H9 (cell line): Measurements from ENCODE around the gene PLD5. TPM values are rescaled to one million over a fixed set of nuclear protein-coding genes. Genes with fewer than 3 reads are reported as not detected.

ENCODE experiments used
- DNase-seq: peaks from one replicate; pipeline ENCODE4 v3.0.0-alpha.2; 2017
- H2AFZ ChIP-seq: one replicate; pipeline ENCODE4 v1.6.1; 2013; ENCODE audit warnings: mild to moderate bottlenecking, low read length, control low read depth, moderate library complexity
- H2AK5ac ChIP-seq: 2 replicates; pipeline ENCODE4 v1.6.1; 2013; ENCODE audit warnings: low read length, control low read depth, mixed read lengths; ENCODE audit not compliant: insufficient read length
- H2BK120ac ChIP-seq: one replicate; pipeline ENCODE4 v1.6.1; 2013; ENCODE audit warnings: low read depth, mild to moderate bottlenecking, low read length, control low read depth, inconsistent platforms; ENCODE audit not compliant: poor library complexity, severe bottlenecking
- H2BK12ac ChIP-seq: 2 replicates; pipeline ENCODE4 v1.6.1; 2013; ENCODE audit warnings: low read length, control low read depth, mixed read lengths, low read depth; ENCODE audit not compliant: insufficient read length
- H2BK15ac ChIP-seq: 2 replicates; pipeline ENCODE4 v1.6.1; 2013; ENCODE audit warnings: low read depth, low read length, control low read depth
- H2BK20ac ChIP-seq: one replicate; pipeline ENCODE4 v1.6.1; 2013; ENCODE audit warnings: low read depth, mild to moderate bottlenecking, low read length, control low read depth, inconsistent platforms; ENCODE audit not compliant: poor library complexity, severe bottlenecking
- H2BK5ac ChIP-seq: 2 replicates; pipeline ENCODE4 v1.6.1; 2013; ENCODE audit warnings: low read length, control low read depth, mixed read lengths; ENCODE audit not compliant: insufficient read length
- H3K14ac ChIP-seq: 2 replicates; pipeline ENCODE4 v1.6.1; 2013; ENCODE audit warnings: low read length, control low read depth; ENCODE audit not compliant: insufficient read depth
- H3K18ac ChIP-seq: 2 replicates; pipeline ENCODE4 v1.6.1; 2013; ENCODE audit warnings: low read depth, mild to moderate bottlenecking, mixed read lengths, low read length, control low read depth; ENCODE audit not compliant: insufficient read length
- H3K23ac ChIP-seq: 2 replicates; pipeline ENCODE4 v1.6.1; 2013; ENCODE audit warnings: low read length, control low read depth, mixed read lengths, low read depth; ENCODE audit not compliant: insufficient read length
- H3K23me2 ChIP-seq: 2 replicates; pipeline ENCODE4 v1.6.1; 2013; ENCODE audit warnings: low read depth, mild to moderate bottlenecking, mixed read lengths, low read length, control low read depth; ENCODE audit not compliant: insufficient read length, poor library complexity, severe bottlenecking
- H3K27ac ChIP-seq: 2 replicates; pipeline ENCODE4 v1.5.1; 2013; ENCODE audit warnings: low read length, control low read depth, mixed read lengths, low read depth; ENCODE audit not compliant: insufficient read length
- H3K27me3 ChIP-seq: 2 replicates; pipeline ENCODE4 v1.6.1; 2013; ENCODE audit warnings: low read length, control low read depth, inconsistent platforms; ENCODE audit not compliant: insufficient read depth
- H3K4ac ChIP-seq: 2 replicates; pipeline ENCODE4 v1.6.1; 2013; ENCODE audit warnings: low read depth, mild to moderate bottlenecking, control low read depth, inconsistent platforms, low read length, moderate library complexity
- H3K4me1 ChIP-seq: 2 replicates; pipeline ENCODE4 v1.6.1; 2013; ENCODE audit warnings: low read length, control low read depth, inconsistent platforms; ENCODE audit not compliant: insufficient read depth
- H3K4me2 ChIP-seq: 2 replicates; pipeline ENCODE4 v1.6.1; 2013; ENCODE audit warnings: low read length, control low read depth, mixed read lengths; ENCODE audit not compliant: insufficient read length, insufficient read depth
- H3K56ac ChIP-seq: 2 replicates; pipeline ENCODE4 v1.6.1; 2013; ENCODE audit warnings: low read depth, mild to moderate bottlenecking, mixed read lengths, low read length, control low read depth; ENCODE audit not compliant: insufficient read length
- H3K79me1 ChIP-seq: 2 replicates; pipeline ENCODE4 v1.6.1; 2013; ENCODE audit warnings: low read depth, mild to moderate bottlenecking, moderate library complexity, low read length, control low read depth, inconsistent platforms; ENCODE audit not compliant: insufficient read depth, poor library complexity, severe bottlenecking
- H3K79me2 ChIP-seq: 2 replicates; pipeline ENCODE4 v1.6.1; 2013; ENCODE audit warnings: low read length, control low read depth, inconsistent platforms; ENCODE audit not compliant: insufficient read depth
- H3K9ac ChIP-seq: 2 replicates; pipeline ENCODE4 v1.6.1; 2013; ENCODE audit warnings: low read length, control low read depth, mixed read lengths; ENCODE audit not compliant: insufficient read length; ENCODE audit errors: extremely low read depth
- H3K9me3 ChIP-seq: one replicate; pipeline ENCODE4 v1.6.1; 2013; ENCODE audit warnings: low read depth, low read length, inconsistent platforms; ENCODE audit not compliant: control insufficient read depth
- H3T11ph ChIP-seq: one replicate; pipeline ENCODE4 v1.6.1; 2013; ENCODE audit warnings: mild to moderate bottlenecking, low read length, control low read depth, inconsistent platforms
- H4K20me1 ChIP-seq: one replicate; pipeline ENCODE4 v1.6.1; 2013; ENCODE audit not compliant: control insufficient read depth, insufficient read length, insufficient read depth
- H4K5ac ChIP-seq: 2 replicates; pipeline ENCODE4 v1.6.1; 2013; ENCODE audit warnings: low read depth, mild to moderate bottlenecking, mixed read lengths, low read length, control low read depth; ENCODE audit not compliant: insufficient read length
- H4K8ac ChIP-seq: replicated peaks from 2 replicates; pipeline ENCODE4 v1.6.1; 2013; ENCODE audit warnings: low read length, control low read depth, mixed read lengths, low read depth; ENCODE audit not compliant: insufficient read length
- H4K91ac ChIP-seq: 2 replicates; pipeline ENCODE4 v1.6.1; 2013; ENCODE audit warnings: low read depth, mild to moderate bottlenecking, moderate library complexity, mixed read lengths, low read length, control low read depth; ENCODE audit not compliant: insufficient read length
- H3K27ac Mint-ChIP-seq, 3 experiments: 2 replicates in 2 of 3; 3 replicates in 1 of 3; pipeline ENCODE4 v1.8.0; 2020 to 2021; ENCODE audit warnings: mixed read lengths in 3 of 3, mild to moderate bottlenecking in 1 of 3, moderate library complexity in 1 of 3
- H3K27me3 Mint-ChIP-seq: 2 replicates; pipeline ENCODE4 v1.8.0; 2021; ENCODE audit warnings: low read depth, mild to moderate bottlenecking, moderate library complexity, mixed read lengths
- H3K36me3 Mint-ChIP-seq, 3 experiments: 2 replicates in 2 of 3; 3 replicates in 1 of 3; pipeline ENCODE4 v1.8.0; 2020 to 2021; ENCODE audit warnings: low read depth in 3 of 3, mixed read lengths in 3 of 3; ENCODE audit not compliant: insufficient read depth in 1 of 3
- H3K4me1 Mint-ChIP-seq, 2 experiments: 2 replicates each; pipeline ENCODE4 v1.8.0; 2020; ENCODE audit warnings: mixed read lengths in 2 of 2
- H3K4me3 Mint-ChIP-seq, 2 experiments: 2 replicates in 1 of 2; 3 replicates in 1 of 2; pipeline ENCODE4 v1.8.0; 2020 to 2021; ENCODE audit warnings: mild to moderate bottlenecking in 2 of 2, mixed read lengths in 2 of 2, moderate library complexity in 1 of 2
- H3K9me3 Mint-ChIP-seq, 2 experiments: 2 replicates in 1 of 2; 3 replicates in 1 of 2; pipeline ENCODE4 v1.8.0; 2020; ENCODE audit warnings: mild to moderate bottlenecking in 2 of 2, mixed read lengths in 2 of 2, moderate library complexity in 1 of 2
- WGBS: extraction: QIAGEN DNeasy Blood & Tissue Kit; methylation state at CpG from one replicate; pipeline ENCODE4 v1.1.7; 2013; ENCODE audit warnings: missing lambda C conversion rate, low lambda C conversion rate, mixed read lengths; ENCODE audit not compliant: insufficient read length; ENCODE audit errors: extremely low coverage; 5-methylcytosine and 5-hydroxymethylcytosine counted together
- total RNA-seq: library from RNA; stranded (reverse); gene quantifications from 2 replicates; pipeline ENCODE4 v1.2.1, GENCODE V29; 2021
- TF ChIP-seq, protein P1 (sequence below): fragments of 200-600 bp; sonication (generic); conservative IDR thresholded peaks from 3 replicates; pipeline ENCODE4 v1.8.0; 2021; ENCODE audit warnings: antibody characterized with exemption, mild to moderate bottlenecking

The PLD5 gene
- total RNA-seq, 1 experiment from 2014 or later = 5.2 TPM

- Histone ChIP-seq H3K27me3 (no peaks in the 10 kb centered on the region), H3K9ac (no peak overlapping the region), H2BK20ac (no peak overlapping the region), H3K4me2 (no peak overlapping the region), H3K79me1 (no peaks in the 10 kb centered on the region), H2AFZ (no peak overlapping the region), H3K23me2 (no peaks in the 10 kb centered on the region), H4K20me1 (no peaks in the 10 kb centered on the region), H4K8ac (no peak overlapping the region), H3K56ac (no peak overlapping the region), H2BK120ac (no peak overlapping the region), H4K5ac (no peak overlapping the region), H3K9me3 (no peaks in the 10 kb centered on the region), H2BK12ac (no peak overlapping the region), H2AK5ac (no peak overlapping the region), H2BK15ac (no peak overlapping the region), H3K79me2 (no peaks in the 10 kb centered on the region), H3K27ac (no peak overlapping the region), H3T11ph (no peak overlapping the region), H3K14ac (no peak overlapping the region), H4K91ac (no peak overlapping the region), H3K23ac (no peak overlapping the region), H3K4ac (no peak overlapping the region), H3K4me1 (no peaks in the 10 kb centered on the region), H2BK5ac (no peak overlapping the region), H3K18ac (no peak overlapping the region)
- DNase-seq = peak; percentile 52
- H3K27ac Mint-ChIP-seq = 0 out of 7 replicates have a peak overlapping the region, but pooled peaks of 1 of the 3 experiments have one; percentile 29
- H3K9me3 Mint-ChIP-seq = no peaks in the 10 kb centered on the region
- no peaks in the 10 kb centered on the region for H3K36me3 Mint-ChIP-seq
- no CpG with 5 or more reads among the region's 4 CpGs for WGBS
- no peak overlapping the region for H3K4me3 Mint-ChIP-seq
- H3K4me1 Mint-ChIP-seq = 0 out of 4 replicates have a peak, but pooled peaks cover 0 to 4% of the 10 kb centered on the region in 2 experiments
- TF ChIP-seq, protein P1, sequence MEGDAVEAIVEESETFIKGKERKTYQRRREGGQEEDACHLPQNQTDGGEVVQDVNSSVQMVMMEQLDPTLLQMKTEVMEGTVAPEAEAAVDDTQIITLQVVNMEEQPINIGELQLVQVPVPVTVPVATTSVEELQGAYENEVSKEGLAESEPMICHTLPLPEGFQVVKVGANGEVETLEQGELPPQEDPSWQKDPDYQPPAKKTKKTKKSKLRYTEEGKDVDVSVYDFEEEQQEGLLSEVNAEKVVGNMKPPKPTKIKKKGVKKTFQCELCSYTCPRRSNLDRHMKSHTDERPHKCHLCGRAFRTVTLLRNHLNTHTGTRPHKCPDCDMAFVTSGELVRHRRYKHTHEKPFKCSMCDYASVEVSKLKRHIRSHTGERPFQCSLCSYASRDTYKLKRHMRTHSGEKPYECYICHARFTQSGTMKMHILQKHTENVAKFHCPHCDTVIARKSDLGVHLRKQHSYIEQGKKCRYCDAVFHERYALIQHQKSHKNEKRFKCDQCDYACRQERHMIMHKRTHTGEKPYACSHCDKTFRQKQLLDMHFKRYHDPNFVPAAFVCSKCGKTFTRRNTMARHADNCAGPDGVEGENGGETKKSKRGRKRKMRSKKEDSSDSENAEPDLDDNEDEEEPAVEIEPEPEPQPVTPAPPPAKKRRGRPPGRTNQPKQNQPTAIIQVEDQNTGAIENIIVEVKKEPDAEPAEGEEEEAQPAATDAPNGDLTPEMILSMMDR = peak; percentile 83
- H3K27me3 Mint-ChIP-seq = no peaks in the 10 kb centered on the region
Measured at GRCh38 chr1:242467556-242468145, 56.8 kb downstream of the PLD5 start.
